Mononuclear cell (primary cell): Measurements from ENCODE around the gene SPIRE2. TPM values are rescaled to one million over a fixed set of nuclear protein-coding genes. Genes with fewer than 3 reads are reported as not detected.
"Not testable (repeated sequence)": the region's sequence is repeated elsewhere in the genome, so short reads cannot be mapped to it uniquely, and the experiment has no call there.

ENCODE experiments used
- H3K27me3 ChIP-seq: 2 replicates; pipeline ENCODE4 v1.6.0; 2011; ENCODE audit warnings: low read length, control low read depth; ENCODE audit not compliant: insufficient read depth
- H3K4me1 ChIP-seq: 2 replicates; pipeline ENCODE4 v1.5.1; 2011; ENCODE audit warnings: mild to moderate bottlenecking, low read length, control low read depth; ENCODE audit not compliant: insufficient read depth
- H3K4me3 ChIP-seq: 2 replicates; pipeline ENCODE4 v1.5.1; 2011; ENCODE audit warnings: mild to moderate bottlenecking, low read length, moderate library complexity
- H3K9me3 ChIP-seq: 2 replicates; pipeline ENCODE4 v1.5.1; 2011; ENCODE audit warnings: low read depth, mild to moderate bottlenecking, control low read depth, low read length
- total RNA-seq: library from RNA; depleted of rRNA; stranded (reverse); fragments of >200 nt; gene quantifications from one replicate; pipeline ENCODE4 v1.2.3, GENCODE V29; 2012

Gene SPIRE2
- total RNA-seq, 1 donor, result 0.10 TPM

DNA sequence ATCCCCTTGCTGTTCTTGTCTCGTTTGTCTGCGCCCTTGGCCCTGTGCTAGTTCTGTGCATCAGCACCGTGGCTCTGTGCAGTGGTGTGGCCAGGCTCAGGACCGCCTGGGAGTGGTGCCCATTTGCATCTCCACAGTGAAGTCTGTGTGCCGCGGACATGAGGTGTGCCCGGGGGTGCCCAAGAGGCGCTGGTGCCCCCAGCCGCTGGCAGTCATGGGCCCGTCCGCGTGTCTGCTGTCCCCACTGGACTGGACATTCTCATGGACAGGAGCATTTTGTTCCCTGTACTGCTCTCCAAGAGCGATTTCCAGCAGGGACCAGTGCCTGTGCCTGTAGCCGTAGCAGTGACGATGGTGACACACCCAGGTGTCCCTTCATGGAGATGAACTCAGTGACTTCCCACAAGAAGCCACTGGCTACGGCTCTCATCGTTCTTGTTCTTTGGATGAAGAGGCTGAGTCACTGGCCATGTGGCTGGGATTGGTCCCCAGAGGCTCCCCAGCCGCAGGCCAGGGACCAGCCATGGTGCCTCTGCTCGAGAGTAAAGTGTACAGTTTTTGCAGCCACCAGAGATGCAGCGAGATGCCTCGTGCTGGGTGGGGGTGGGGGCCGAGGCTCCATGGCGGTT is 77.3 kb downstream of the SPIRE2 start:
- Histone ChIP-seq H3K4me1 (peaks cover 5% of the 10 kb centered on the region), H3K4me3 (no peak overlapping the region), H3K9me3 (no peaks in the 10 kb centered on the region), H3K27me3 (no peaks in the 10 kb centered on the region)

DNA sequence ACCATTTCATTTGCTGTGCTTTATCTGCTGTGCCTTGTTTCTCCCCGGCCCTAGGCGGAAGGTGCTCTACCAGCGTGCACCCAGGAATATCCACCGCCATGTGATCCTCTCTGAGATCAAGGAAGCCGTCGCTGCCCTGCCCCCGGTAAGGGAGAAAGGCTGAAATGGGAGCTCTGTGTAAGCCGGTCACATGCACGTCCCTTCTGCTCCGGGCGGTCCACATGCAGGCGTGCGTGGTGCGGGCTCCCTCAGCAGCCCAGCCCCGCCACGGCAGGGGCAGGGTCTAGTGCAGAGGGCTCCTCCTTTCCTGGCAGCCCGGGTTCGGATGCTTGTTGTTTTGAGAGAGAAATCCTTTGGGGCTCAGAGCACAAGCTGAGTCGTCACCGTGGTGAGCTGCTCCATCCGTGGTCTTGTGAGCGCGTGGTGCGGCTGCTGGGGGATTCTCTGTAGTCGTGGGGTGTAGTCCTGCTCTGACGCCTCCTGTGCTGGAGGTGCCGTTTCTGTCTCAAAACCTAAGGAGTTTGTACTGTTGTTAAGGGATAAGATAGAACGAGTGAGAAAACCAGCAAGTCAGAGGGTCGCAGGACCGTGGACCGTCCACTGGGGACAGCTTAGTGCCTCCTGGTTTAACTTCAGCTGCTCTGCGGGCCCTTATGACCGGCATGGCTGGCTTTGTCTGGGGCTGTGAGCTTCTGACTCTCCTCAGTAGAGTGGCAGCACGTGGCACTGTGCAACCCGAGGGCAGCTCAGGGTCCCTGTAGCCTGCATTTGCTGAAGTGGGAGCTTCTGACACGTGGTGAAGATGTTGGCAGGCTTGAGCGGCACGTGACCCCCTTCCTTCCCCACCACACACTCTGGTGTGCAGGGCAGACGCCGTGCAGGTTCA is 78.1 kb downstream of the SPIRE2 start:
- H3K27me3 ChIP-seq, result no peaks in the 10 kb centered on the region
- no peaks in the 10 kb centered on the region for H3K9me3 ChIP-seq
- no peak overlapping the region for H3K4me3 ChIP-seq
- peaks cover 5% of the 10 kb centered on the region for H3K4me1 ChIP-seq

DNA sequence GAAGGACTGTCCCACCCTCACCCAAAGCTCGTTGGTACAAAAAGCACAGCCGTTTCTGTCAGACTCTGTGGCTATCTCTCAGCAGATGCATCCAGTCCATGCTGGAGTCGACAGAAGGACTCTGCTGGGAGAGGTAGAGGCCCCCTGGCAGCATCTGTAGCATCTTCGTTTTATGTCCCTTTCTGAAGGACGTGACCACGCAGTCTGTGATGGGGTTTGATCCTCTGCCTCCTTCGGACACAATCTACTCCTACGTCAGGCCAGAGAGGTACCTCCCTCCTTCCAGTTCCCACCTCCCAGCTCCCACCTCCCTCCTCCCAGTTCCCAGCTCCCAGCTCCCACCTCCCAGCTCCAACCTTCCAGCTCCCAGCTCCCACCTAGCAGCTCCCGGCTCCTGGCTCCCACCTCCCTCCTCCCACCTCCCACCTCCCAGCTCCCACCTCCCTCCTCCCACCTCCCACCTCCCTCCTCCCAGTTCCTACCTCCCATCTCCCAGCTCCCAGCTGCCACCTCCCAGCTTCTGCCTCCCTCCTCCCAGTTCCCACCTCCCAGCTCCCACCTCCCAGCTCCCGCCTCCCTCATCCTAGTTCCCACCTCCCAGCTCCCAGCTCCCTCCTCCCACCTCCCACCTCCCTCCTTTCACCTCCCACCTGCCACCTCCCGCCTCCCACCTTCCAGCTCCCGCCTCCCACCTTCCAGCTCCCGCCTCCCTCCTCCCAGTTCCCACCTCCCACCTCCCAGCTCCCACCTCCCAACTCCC is 79.0 kb downstream of the SPIRE2 start:
- no peak overlapping the region for H3K4me3 ChIP-seq
- H3K4me1 ChIP-seq, result peaks cover 5% of the 10 kb centered on the region
- H3K9me3 ChIP-seq, result no peaks in the 10 kb centered on the region
- H3K27me3 ChIP-seq, result no peaks in the 10 kb centered on the region

DNA sequence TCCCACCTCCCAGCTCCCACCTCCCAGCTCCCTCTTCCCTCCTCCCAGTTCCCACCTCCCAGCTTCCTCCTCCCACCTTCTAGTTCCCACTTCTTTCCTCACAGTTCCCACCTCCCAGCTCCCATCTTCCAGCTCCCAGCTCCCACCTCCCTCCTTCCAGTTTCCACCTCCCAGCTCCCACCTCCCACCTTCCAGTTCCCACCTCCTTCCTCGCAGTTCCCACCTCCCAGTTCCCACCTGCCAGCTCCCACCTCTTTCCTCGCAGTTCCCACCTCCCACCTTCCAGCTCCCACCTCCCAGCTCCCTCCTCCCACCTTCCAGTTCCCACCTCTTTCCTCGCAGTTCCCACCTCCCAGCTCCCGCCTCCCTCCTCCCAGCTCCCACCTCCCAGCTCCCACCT is 80.0 kb downstream of the SPIRE2 start:
- peaks cover 5% of the 10 kb centered on the region for H3K4me1 ChIP-seq
- H3K4me3 ChIP-seq, result no peak overlapping the region
- H3K9me3 ChIP-seq, result no peaks in the 10 kb centered on the region
- no peaks in the 10 kb centered on the region for H3K27me3 ChIP-seq

DNA sequence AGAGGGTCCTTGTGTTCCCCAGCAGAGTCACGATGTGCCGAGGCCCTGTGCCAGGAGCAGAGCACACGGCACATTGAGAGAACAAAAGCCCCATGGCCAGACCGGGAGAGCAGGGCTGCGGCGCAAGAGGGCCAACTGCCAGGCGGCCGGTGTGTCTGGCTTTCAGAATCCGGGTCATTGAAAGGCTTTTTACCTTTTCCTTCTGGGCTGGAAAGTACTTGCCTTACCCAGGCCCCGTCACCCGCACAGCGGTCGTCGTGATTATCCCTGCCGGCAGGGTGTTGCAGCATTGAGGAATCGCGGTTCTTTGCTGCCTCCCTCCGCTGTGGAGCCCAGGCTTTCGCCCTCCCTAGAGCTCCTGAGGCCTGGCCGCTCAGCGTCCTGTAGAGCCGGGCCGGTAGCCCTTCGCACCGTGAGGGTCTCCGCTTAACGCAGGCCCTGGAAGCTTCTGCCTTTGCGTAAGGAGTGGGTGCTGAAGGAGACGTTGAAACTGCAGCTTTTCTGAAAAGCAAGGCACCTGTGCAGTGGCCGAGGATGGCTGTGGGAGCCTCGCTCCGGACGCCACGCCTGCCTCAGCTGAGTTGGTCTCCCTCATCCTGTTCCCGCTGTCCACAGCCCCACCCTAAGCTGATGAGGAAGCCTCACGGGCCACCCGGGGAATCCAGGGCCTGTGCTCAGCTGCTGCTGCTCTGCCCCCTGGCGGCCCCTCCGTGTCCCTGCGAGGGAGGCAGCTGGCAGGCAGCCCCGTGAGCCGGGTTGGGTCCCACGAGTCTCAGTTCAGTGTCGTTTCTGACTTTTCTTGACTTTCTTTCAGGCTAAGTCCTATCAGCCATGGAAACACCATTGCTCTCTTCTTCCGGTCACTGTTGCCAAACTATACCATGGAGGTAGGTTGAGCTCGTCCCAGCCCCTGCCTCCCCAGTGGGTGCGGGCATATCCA is 81.8 kb downstream of the SPIRE2 start:
- H3K4me1 ChIP-seq, result peaks cover 5% of the 10 kb centered on the region
- H3K27me3 ChIP-seq, result no peaks in the 10 kb centered on the region
- no peak overlapping the region for H3K4me3 ChIP-seq
- no peaks in the 10 kb centered on the region for H3K9me3 ChIP-seq

DNA sequence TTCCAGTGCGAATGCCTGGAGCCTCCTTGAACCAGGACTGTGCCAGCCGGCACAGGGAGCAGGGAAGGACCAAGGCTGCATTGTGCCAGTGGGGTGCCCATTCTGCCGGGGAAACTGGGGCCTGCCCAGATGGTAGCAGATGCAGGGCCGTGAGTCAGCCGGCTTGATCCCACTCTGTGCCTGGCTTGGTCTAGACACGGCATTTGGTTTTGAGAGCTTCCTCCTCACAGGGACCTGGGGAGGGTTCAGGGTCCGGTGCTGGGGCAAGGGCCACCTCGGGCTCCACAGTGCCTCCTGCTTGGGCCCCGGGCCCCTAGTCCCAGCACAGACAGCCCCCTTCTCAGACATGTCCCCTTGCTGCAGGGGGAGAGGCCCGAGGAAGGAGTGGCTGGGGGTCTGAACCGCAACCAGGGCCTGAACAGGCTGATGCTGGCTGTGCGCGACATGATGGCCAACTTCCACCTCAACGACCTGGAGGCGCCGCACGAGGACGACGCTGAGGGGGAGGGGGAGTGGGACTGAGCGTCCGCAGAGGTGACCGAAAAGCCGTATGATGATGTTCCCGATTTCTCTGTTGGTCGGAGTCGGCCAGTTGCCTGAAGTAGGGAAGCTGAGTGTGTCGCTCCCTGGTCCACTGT is 82.6 kb downstream of the SPIRE2 start:
- no peaks in the 10 kb centered on the region for H3K9me3 ChIP-seq
- H3K4me3 ChIP-seq, result no peak overlapping the region
- peaks cover 5% of the 10 kb centered on the region for H3K4me1 ChIP-seq

DNA sequence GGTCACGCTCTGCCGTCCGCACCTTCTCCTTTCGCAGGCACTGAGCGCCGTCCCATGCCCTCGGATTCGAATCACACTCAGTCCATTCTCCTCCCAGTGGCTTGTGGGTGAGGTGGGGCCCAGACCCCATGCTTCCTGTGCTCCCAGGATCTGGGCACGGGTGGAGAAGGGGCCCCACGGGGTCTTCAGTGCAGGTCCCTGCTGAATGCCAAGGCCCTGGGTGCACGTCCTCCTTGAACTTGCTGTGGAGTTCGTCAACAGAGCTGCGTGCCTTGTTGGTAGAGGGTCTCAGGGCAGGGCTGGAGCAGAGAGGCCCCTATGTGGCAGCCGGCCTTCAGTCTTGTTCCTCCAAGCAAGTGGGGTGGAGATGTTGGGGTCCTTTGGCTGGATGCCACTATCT is 83.1 kb downstream of the SPIRE2 start:
- no peaks in the 10 kb centered on the region for H3K27me3 ChIP-seq
- peaks cover 5% of the 10 kb centered on the region for H3K4me1 ChIP-seq
- H3K4me3 ChIP-seq, result no peak overlapping the region
- no peaks in the 10 kb centered on the region for H3K9me3 ChIP-seq

More for the DNA sequence above, 82.6 kb downstream of the SPIRE2 start:
- H3K27me3 ChIP-seq, result no peaks in the 10 kb centered on the region

DNA sequence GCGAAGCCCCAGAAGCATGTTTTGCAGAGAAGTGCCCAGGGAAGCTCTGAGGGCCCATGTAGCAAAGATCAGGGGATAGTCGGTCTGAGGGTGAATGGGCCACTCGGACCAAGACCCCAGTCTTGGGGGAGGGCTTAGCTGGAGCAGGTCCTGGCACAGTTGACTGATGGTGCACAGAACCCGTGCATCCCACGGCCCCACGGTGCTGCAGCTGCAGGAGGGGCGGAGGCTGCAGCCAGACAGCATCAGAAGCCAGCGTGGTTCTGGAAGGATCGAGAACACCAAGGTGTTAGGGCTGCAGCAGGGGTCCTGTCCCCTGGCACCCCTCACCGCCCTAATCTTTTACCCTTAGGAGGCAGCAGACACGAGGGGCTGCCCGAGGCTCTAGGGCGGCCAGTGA is 83.9 kb downstream of the SPIRE2 start:
- Histone ChIP-seq H3K4me1 (peaks cover 7% of the 10 kb centered on the region), H3K4me3 (no peak overlapping the region), H3K27me3 (no peaks in the 10 kb centered on the region), H3K9me3 (no peaks in the 10 kb centered on the region)

DNA sequence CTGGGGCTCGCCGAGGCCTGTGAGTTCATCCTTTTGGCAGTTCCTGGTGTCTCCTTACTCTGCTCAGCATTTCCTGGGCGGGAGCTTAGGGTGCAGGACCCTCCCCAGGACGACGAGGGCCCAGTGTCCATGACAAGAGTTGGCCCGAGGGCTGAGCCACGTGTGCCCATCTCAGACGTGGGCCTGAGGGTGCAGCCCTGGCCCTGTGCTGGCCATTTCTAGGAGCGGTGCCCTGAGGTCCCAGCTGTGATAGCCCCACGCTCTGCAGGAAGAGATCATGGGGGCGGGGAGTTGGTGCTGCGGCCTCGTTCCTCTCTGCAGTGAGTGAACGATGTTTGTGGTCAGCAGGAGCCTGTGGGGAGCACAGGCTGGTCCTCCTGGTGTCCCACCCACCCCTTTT is 84.4 kb downstream of the SPIRE2 start:
- Histone ChIP-seq H3K9me3 (no peaks in the 10 kb centered on the region), H3K4me3 (no peak overlapping the region), H3K27me3 (no peaks in the 10 kb centered on the region), H3K4me1 (peaks cover 12% of the 10 kb centered on the region)

DNA sequence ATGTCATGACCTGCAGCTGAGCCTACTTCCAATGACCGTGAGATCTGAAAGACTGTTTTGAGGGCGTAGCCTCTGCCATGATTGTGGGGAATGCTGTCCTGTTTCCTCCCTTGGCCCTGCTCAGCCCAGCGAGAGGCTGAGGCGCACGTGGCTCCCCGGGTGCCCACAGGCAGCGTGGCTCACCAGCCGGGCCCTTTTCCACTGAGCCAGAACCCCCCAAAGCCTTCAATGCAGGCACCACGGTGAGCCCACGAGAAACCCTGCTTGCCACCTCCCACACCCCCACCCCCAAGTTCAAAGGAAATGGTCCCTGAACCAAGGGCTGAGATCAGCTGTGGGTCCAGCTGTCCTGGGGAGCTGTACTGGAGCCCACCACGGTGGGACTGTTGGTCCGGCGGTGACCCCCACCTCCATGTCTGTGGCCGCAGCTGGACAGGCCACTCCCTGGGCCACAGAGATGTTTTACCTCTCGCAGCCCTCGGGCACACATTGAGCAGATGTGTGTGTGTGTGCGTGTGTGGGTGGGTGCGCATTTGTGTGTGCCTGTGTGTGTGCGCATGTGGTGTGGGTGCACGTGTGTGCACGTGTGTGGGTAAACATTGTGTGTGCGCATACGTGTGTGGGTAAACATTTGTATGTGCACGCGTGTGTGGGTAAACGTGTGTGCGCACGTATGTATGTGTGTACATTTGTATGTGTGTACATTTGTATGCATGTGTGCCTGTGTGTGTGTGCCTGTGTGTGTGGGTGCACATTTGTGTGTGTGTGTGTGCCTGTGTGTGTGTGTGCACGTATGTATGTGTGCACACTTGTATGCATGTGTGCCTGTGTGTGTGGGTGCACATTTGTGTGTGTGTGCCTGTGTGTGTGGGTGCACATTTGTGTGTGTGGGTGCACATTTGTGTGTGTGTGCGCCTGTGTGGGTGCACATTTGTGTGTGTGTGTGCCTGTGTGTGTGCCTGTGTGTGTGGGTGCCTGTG is 85.4 kb downstream of the SPIRE2 start:
- Histone ChIP-seq H3K27me3 (peaks cover under 1% of the 10 kb centered on the region), H3K4me1 (peaks cover 22% of the 10 kb centered on the region), H3K4me3 (no peak overlapping the region), H3K9me3 (no peaks in the 10 kb centered on the region)

DNA sequence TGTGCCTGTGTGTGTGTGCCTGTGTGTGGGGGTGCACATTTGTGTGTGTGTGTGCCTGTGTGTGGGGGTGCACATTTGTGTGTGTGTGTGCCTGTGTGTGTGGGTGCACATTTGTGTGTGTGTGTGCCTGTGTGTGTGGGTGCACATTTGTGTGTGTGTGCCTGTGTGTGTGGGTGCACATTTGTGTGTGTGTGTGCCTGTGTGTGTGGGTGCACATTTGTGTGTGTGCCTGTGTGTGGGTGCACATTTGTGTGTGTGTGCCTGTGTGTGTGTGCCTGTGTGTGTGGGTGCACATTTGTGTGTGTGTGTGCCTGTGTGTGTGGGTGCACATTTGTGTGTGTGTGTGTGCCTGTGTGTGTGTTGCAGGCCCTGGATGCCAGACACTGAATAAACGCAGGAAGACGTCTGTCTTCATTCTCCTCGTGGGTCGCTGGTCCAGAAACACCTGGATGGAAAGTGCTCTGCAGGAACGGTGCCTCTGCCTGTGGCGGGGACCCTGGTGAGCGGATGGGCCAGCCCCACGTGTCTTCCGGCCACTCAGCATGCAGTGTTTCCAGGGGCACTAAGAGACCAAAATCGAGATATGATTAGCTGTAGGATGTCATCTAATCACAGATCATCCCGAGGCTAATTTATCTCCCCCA is 86.5 kb downstream of the SPIRE2 start:
- H3K27me3 ChIP-seq, H3K4me3 ChIP-seq, H3K9me3 ChIP-seq: not testable (repeated sequence)
- H3K4me1 ChIP-seq, result peaks cover 29% of the 10 kb centered on the region

DNA sequence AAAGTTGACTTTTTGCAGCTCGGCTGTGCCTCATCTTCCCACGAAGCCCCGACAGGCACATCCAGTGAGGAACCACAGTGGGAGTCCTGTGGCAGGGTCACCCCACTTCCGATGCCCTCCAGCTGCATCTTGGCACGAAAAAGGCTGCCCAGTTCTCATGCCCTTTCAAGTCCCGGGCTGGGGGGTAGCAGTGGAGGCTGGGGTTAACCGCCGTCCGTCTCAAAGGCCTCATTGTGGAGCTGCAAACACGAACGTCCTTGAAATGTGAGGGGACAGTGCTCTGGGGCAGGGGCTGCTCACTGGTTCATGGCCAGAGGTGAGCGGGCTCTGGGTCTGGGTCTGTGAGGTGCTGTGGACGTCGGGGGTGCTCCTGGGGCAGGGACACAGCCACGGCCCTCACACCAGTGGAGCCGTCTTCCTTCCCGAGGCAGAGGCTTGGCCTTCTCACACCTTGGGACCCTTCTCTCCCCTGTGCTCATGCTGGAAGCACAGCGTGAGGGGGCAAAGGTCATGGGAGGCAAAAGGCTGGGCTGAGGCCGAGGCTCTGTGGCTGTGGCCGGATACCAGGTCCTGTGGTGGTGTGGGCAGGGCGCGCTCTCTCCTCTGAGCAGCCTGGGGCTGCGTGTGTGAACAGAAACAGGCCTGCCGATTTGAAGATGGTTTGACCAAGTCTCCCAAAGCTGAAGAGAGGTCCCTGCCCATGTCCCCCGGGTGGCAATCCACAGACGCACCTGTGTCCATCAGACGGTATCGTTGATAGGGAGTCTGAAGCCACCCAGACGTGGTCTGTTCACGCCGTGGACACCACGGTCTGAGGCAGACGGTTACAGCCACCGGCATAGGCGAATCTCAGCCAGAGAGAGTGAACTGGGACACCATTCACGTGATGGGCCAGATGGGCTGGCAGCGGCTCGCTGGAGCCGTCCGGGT is 87.3 kb downstream of the SPIRE2 start:
- H3K4me3 ChIP-seq, result no peak overlapping the region
- H3K27me3 ChIP-seq, result peaks cover 5% of the 10 kb centered on the region
- no peaks in the 10 kb centered on the region for H3K9me3 ChIP-seq
- H3K4me1 ChIP-seq, result peaks cover 24% of the 10 kb centered on the region
